Smooth muscle cell of trachea (primary cell): ENCODE results near the gene IRX3. TPM values are rescaled to one million over a fixed set of nuclear protein-coding genes. Genes with fewer than 3 reads are reported as not detected.

Experiments
- total RNA-seq: library from RNA; depleted of rRNA; stranded (reverse); fragments of >200 nt; gene quantifications from 2 replicates; pipeline ENCODE4 v1.2.1, GENCODE V29; 2014

Gene IRX3
- under 0.01 and 0.17 TPM in 2 replicates for total RNA-seq

GRCh38 chr16:54286366-54287130 is at the start of gene IRX3:
TSS of gene IRX3 (minus strand) at chr16:54286787. CDS start at chr16:54286050, 737 bp downstream.

